ENCODE measurements around the gene NEK4.

Gene NEK4

GRCh38 chr3:52805270-52806039 is 34.7 kb upstream of the NEK4 start:
- ChIA-PET CTCF (no interaction called here), POLR2A (no interaction called here)
- Histone ChIP-seq H3K27ac (ENCODE audit: extremely low read depth, low read depth, low read length) (no peak overlapping the region), H3K4me3 (ENCODE audit: low read depth, low read length) (no peak overlapping the region), H3K9me3 (ENCODE audit: control insufficient read depth, insufficient read depth, low read depth, low read length) (no peaks in the 10 kb centered on the region), H3K36me3 (ENCODE audit: control insufficient read depth in 2 of 2, insufficient read depth in 1 of 2, low read length in 2 of 2) (no peaks in the 10 kb centered on the region), H3K4me1 (ENCODE audit: control insufficient read depth, insufficient read depth, low read length) (no peaks in the 10 kb centered on the region)
- TF ChIP-seq ZBTB10 (tag by site-specific recombination; IDR thresholded peaks at IDR 0.05) (no peak), MYNN (tag by site-specific recombination; IDR thresholded peaks at IDR 0.05; ENCODE audit: borderline replicate concordance) (no peak), ZNF10 (tag by site-specific recombination; IDR thresholded peaks at IDR 0.05) (no peak), FEZF1 (tag by site-specific recombination; IDR thresholded peaks at IDR 0.05) (no peak), ZNF148 (tag by site-specific recombination; IDR thresholded peaks at IDR 0.05; ENCODE audit: borderline replicate concordance) (no peak), ZNF621 (tag by site-specific recombination; IDR thresholded peaks at IDR 0.05) (no peak), ZNF660 (tag by site-specific recombination; IDR thresholded peaks at IDR 0.05) (no peak), ZNF629 (tag by site-specific recombination; IDR thresholded peaks at IDR 0.05) (no peak), BCL11B (tag by site-specific recombination; IDR thresholded peaks at IDR 0.05; ENCODE audit: low read depth) (no peak), REPIN1 (tag by site-specific recombination; IDR thresholded peaks at IDR 0.05; ENCODE audit: low read depth) (no peak), ZBTB20 (tag by site-specific recombination; IDR thresholded peaks at IDR 0.05) (no peak), ZNF146 (tag by site-specific recombination; IDR thresholded peaks at IDR 0.05) (no peak), ZNF529 (tag by site-specific recombination; IDR thresholded peaks at IDR 0.05; ENCODE audit: insufficient replicate concordance) (no peak), ZNF350 (tag by site-specific recombination; IDR thresholded peaks at IDR 0.05) (no peak)

GRCh38 chr3:52801839-52802238 is 31.1 kb upstream of the NEK4 start:
- Histone ChIP-seq H3K9me3 (ENCODE audit: control insufficient read depth, insufficient read depth, low read depth, low read length) (no peaks in the 10 kb centered on the region), H3K4me3 (ENCODE audit: low read depth, low read length) (no peak overlapping the region), H3K36me3 (ENCODE audit: control insufficient read depth in 2 of 2, insufficient read depth in 1 of 2, low read length in 2 of 2) (no peaks in the 10 kb centered on the region), H3K4me1 (ENCODE audit: control insufficient read depth, insufficient read depth, low read length) (no peaks in the 10 kb centered on the region), H3K27ac (ENCODE audit: extremely low read depth, low read depth, low read length) (no peak overlapping the region)
- TF ChIP-seq ZNF621 (tag by site-specific recombination; IDR thresholded peaks at IDR 0.05) = no peak
- no peak for TF ChIP-seq ZNF423 (tag by site-specific recombination; IDR thresholded peaks at IDR 0.05)
- no peak for TF ChIP-seq ZNF555 (tag by site-specific recombination; conservative IDR thresholded peaks at IDR 0.05)
- no peak for TF ChIP-seq ZNF10 (tag by site-specific recombination; IDR thresholded peaks at IDR 0.05)
- no peak for TF ChIP-seq PBX3 (CRISPR knock-in tag; IDR thresholded peaks at IDR 0.05)
- no peak for TF ChIP-seq HOXD13 (CRISPR knock-in tag; IDR thresholded peaks at IDR 0.05; ENCODE audit: borderline replicate concordance)
- no peak for TF ChIP-seq HOXA7 (CRISPR knock-in tag; IDR thresholded peaks at IDR 0.05; ENCODE audit: borderline replicate concordance)
- TF ChIP-seq PATZ1 (tag by site-specific recombination; IDR thresholded peaks at IDR 0.05) = no peak
- TF ChIP-seq ZBTB21 (tag by site-specific recombination; IDR thresholded peaks at IDR 0.05) = no peak
- TF ChIP-seq ZNF311 (tag by site-specific recombination; IDR thresholded peaks at IDR 0.05; ENCODE audit: borderline replicate concordance) = no peak
- TF ChIP-seq ZNF610 (tag by site-specific recombination; IDR thresholded peaks at IDR 0.05; ENCODE audit: borderline replicate concordance) = no peak
- TF ChIP-seq ZNF433 (tag by site-specific recombination; IDR thresholded peaks at IDR 0.05; ENCODE audit: low read depth) = no peak
- no peak for TF ChIP-seq ZNF830 (tag by site-specific recombination; IDR thresholded peaks at IDR 0.05; ENCODE audit: low read depth)
- TF ChIP-seq ZNF274 (IDR thresholded peaks at IDR 0.05; ENCODE audit: low read length) = no peak
- TF ChIP-seq ZNF274 (tag by site-specific recombination; IDR thresholded peaks at IDR 0.05; ENCODE audit: borderline replicate concordance) = no peak
- TF ChIP-seq ZFP41 (tag by site-specific recombination; IDR thresholded peaks at IDR 0.05; ENCODE audit: borderline replicate concordance) = no peak
- POLR2A ChIA-PET = no interaction called here
- CTCF ChIA-PET = interaction anchor here (0.6 to 1.3 kb wide), 3 partner anchors 30 to 389 kb away, joined by 3 read pairs; no protein-coding TSS in a partner anchor
